Caki2 (cell line): ENCODE measurements around the gene ZNF280B. TPM values are rescaled to one million over a fixed set of nuclear protein-coding genes. Genes with fewer than 3 reads are reported as not detected.
"Not testable (repeated sequence)": the region's sequence is repeated elsewhere in the genome, so short reads cannot be mapped to it uniquely, and the experiment has no call there.

Experiments
- DNase-seq: peaks from one replicate; pipeline ENCODE4 v3.0.0-alpha.2; 2015; ENCODE audit warnings: low read depth
- in situ Hi-C: cut with HindIII; loops from 2 replicates; pipeline ENCODE4 v1.10.0; 2016; ENCODE audit warnings: low sequenced_read_pairs, low pct_unique_long_range_greater_than_20kb, mixed read lengths
- total RNA-seq: library from RNA; depleted of rRNA; stranded (reverse); fragments of >200 nt; shearing (Covaris generic); gene quantifications from 2 replicates; pipeline ENCODE4 v1.2.3, GENCODE V29; 2014; ENCODE audit warnings: low replicate concordance

Gene ZNF280B
- total RNA-seq, 1 experiment from 2014 or later, result 2.7 TPM

DNA sequence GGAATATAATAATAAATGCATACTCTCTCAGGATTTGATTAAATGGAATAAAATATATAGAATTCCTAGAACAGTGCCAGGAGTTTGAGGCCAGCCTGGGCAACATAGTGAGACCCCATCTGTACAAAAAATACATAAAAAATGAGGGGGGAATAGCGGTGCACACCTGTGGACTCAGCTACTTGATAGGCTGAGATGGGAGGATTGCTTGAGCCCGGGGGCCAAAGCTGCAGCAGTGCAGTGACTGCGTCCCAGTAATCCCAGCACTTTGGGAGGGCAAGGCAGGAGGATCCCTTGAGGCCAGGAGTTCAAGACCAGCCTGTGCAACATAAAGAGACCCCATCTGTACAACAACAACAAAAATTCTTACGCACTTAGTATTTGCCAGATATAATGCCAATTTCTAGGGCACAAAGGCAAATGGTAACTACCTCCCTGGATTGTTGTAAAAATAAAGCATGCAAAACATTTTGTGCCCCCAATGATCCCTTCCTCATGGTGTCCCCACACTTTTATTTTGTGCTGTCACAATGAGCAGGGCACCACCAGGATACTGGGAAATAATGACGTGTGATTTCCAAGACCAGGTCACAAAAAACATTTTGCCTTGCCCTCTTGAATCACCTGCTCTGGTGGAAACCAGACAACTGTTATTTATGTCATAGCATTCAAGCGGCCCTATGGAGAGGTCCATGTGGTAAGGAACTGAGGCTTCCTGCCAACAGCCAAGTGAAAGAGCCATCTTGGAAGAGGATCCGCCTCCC lies 29.9 kb upstream of the ZNF280B start:
- in situ Hi-C loops, result no loop called here
- no peak for DNase-seq

DNA sequence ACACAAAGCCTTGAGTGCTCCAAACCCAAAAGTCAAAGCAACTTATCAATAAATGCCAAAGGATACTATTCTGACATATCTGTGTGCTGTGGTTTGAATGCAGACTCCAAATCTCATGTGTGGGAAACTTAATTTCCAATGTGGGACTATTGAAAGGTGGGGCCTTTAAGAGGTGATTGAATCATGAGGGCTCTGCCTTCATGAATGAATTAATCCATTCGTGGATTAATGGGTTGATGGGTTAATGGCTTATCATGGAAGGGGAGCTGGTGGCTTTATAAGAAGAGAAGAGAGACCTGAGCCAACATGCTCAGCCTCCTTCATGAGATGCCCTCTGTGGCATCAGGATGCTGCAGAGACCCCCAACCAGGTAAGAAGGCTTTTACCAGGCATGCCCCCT lies 28.4 kb upstream of the ZNF280B start:
- DNase-seq, result no peak
- in situ Hi-C loops, result no loop called here

DNA sequence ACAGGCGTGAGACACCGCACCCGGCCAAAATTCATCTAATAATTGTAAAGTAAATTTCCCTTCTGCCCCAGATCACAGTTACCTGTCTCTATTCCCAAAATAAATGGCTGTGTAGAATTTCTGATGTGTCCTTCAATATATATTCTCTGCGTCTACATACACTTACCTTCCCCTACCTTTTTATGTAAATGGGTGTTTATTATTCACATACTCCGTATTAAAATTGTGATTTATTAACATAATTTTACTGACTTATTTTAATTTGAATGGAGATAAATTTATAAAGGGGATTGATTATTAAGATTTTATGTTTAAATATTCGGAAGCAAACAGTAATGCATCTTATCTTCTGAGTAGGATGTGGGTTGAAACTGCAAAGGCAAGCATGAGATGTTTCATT lies 28.0 kb upstream of the ZNF280B start:
- in situ Hi-C loops, result no loop called here
- no peak for DNase-seq

DNA sequence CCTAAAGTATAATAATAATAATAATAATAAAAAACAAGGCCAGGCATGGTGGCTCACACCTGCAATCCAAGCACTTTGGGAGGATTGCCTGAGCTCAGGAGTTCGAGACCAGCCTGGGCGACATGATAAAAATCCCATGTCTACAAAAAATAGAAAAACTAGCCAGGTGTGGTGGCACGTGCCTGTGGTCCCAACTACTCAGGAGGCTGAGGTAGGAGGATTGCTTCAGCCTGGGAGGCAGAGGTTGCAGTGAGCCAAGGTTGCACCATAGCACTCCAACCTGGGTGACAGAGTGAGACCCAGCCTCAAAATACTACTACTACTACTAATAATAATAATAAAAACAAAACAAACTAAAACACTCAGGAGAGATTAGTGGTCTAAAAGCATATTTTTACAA lies 27.1 kb upstream of the ZNF280B start:
- no peak for DNase-seq
- in situ Hi-C loops, result no loop called here

DNA sequence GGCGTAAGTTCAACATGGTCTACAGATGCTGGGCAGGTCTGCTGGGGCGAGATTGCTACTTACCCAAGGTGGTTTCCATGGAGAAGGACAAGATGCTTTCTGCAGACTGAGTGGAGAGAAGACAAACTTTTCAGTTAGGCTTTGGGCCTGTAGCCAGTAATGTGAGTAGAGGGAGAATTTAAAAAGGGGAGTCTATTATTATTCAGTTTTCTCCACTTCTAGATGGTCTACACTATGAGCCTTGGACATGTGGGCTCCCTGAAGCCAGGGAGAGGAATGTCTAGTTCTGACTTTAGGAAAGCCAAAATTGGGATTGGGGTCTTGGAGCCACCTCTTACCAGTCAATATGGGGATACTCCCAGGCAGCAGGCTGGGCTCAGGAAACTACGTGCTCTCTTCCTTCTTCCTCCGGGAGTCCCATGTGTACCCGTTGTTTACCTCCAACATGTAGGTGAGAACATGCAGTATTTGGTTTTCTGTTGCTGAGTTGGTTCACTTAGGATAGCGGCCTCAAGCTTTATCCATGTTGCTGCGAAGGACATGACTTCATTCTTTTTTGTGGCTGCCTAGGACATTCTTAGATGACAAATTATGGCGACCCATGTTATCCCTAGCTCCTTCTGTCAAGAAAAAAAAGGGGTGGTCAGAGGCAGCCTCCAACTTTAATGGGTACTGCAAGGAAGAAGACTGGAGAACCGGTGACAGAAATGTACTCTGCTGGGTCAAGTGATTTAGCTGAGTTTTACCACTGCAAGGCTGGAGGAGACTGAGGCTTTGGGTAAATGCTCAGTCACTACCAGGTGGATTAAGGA lies 26.3 kb upstream of the ZNF280B start:
- DNase-seq, result no peak
- in situ Hi-C loops, result no loop called here

DNA sequence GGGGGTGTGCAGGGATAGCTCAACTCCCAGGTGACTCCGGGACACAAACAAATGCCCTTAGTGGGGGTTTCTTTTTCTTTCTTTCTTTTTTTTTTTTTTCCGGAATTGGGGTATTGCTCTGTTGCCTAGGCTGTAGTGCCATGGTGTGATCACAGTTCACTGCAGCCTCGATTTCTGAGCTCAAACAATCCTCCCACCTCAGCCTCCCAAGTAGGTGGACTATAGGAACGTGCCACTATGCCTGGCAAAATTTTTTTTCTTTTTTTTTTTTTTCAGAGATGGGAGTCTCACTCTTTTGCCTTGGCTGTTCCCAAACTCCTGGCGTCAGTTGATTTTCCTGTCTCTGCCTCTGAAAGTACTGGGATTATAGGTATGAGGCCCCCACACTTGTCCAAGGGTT lies 25.3 kb upstream of the ZNF280B start:
- DNase-seq, result no peak
- in situ Hi-C loops, result no loop called here

DNA sequence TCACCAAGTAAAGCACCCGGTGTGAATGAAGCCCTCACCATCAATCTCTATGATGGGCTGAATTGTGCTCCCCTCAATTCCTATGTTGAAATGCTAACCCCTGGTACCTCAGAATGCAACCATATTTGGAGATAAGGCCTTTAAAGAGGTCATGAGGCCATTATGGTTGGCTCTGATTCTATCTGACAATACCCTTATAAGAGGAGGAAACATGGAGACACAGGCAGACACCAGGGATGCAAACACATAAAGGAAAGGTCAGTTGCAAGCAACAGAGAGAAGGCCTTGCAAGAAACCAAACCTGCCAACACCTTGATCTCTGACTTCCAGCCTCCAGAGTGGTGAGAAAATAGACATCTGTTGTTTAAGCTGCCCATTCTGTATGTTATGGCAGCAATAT lies 24.9 kb upstream of the ZNF280B start:
- in situ Hi-C loops, result no loop called here

DNA sequence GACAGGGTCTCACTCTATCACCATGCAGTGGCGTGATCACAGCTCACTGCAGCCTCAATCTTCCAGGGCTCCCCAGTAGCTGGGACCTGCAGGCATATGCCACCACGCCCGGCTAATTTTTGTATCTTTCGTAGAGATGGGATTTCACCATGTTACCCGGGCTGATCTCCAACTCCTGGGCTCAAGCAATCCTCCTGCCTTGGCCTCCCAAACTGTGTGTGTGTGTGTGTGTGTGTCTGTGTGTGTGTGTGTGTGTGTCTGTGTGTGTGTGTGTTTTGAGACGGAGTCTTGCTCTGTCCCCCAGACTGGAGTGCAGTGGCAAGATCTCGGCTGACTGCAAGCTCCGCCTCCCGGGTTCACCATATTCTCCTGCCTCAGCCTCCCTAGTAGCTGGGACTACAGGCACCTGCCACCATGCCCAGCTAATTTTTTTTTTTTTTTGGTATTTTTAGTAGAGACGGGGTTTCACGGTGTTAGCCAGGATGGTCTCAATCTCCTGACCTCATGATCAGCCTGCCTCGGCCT lies 24.1 kb upstream of the ZNF280B start:
- DNase-seq, in situ Hi-C loops: not testable (repeated sequence)

More for the DNA sequence above, 24.9 kb upstream of the ZNF280B start:
- no peak for DNase-seq

DNA sequence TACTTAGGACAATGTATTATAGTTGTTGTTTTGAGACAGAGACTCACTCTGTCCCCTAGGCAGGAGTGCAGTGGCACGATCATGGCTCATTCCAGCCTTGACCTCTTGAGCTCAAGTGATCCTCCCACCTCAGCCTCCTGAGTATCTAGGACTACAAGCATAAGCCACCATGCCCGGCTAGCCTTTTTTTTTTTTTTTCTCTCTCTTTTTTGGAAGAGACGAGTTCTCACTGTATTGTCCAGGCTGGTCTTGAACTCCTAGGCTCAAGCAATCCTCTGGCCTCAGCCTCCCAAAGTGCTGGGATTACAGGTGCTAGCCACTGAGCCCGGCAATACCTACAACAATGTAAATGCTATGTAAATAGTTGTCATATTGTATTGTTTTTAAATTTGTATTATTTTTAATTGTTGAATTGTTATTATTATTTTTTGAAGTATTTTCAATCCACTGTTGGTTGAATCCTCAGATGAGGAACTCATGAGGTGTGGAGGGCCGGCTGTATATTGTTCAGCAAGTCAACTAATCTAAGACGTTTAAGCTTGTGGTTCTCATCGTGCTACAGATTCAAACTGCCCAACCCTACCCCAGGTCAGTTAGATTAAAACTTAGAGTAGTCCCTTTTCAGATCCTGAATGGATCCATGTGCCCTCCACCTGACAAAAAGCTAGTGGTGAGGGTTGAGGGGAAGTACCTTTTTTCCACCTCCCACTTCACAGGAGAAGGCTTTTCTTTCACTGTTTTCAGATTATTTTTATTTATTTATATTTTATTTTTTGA lies 23.4 kb upstream of the ZNF280B start:
- in situ Hi-C loops, result no loop called here
- no peak for DNase-seq

DNA sequence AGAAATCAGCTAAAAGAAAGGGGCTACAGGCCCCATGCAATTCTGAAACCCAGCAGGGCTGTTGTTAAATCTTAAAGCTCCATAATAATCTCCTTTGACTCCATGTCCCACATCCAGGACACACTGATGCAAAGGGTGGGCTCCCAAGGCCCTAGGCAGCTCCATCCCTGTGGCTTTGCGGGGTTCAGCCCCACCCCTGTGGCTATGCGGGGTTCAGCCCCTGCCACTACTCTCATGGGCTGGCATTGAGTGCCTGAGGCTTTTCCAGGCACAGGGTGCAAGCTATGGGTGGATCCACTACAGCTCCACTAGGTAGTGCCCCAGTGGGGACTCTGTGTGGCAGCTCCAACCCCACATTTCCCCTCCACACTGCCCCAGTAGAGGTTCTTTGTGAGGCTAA lies 20.2 kb upstream of the ZNF280B start:
- in situ Hi-C loops, result no loop called here
- no peak for DNase-seq

DNA sequence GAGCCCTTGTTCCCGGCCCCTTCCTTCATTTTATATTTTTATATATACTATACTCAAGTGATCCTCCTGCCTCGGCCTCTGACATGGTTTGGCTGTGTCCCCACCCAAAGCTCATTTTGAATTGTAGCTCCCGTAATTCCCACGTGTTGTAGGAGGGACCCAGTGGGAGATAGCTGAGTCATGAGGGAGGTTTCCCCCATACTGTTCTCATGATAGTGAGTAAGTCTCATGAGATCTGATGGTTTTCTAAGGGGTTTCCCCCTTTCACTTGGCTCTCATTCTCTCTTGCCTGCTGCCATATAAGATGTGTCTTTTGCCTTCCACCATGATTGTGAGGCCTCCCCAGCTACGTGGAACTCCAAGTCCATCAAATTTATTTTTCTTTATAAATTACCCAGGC lies 18.8 kb upstream of the ZNF280B start:
- peak; percentile 41 for DNase-seq
- in situ Hi-C loops, result no loop called here

DNA sequence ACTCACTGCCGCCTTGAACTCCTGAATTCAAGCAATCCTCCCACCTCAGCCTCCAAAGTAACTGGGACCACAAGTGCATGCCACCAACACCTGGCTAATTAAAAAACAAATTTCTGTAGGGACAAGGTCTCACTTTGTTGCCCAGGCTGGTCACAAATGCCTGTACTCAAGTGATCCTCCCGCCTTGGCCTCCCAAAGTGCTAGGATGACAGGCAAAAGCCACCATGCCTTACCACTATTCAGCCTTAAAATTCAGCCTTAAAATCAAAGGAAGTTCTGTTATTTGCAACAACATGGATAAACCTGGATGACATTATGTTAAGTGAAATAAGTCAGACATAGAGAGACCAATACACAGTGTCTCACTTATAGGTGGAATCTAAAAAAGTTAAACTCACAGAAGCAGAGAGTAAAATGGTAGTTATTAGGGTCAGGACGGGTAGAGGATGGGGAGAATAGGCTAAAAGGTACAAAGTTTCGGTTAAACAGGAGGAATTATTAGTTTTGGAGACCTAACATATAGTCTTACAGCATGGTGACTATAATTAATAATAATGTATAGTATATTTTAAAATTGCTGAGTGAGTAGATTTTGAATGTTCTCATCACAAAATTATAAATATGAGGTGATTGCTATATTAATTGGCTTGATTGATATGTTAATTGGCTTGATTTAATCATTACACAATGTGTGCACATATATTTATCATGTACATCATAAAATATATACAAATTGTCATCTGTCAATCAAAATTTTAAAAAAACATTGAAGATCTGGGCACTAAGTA lies 17.8 kb upstream of the ZNF280B start:
- no peak for DNase-seq
- in situ Hi-C loops, result no loop called here

DNA sequence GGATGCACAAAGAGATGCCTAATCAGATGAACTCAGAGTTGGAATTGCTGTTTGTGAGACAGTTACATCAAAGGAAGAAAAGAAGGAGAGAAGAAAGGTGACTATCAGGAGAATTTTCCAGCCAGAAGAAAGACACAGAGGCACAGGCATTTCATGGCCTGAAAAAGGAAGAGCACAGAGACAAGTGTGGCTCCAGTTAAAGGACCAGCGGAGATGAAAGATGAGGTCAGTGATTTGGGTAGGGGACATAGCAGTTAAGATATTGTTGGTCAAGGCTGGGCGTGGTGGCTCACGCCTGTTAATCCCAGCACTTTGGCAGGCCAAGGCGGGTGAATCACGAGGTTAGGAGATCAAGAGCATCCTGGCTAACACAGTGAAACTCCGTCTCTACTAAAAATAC lies 15.0 kb upstream of the ZNF280B start:
- in situ Hi-C loops, result no loop called here
- DNase-seq, result no peak

DNA sequence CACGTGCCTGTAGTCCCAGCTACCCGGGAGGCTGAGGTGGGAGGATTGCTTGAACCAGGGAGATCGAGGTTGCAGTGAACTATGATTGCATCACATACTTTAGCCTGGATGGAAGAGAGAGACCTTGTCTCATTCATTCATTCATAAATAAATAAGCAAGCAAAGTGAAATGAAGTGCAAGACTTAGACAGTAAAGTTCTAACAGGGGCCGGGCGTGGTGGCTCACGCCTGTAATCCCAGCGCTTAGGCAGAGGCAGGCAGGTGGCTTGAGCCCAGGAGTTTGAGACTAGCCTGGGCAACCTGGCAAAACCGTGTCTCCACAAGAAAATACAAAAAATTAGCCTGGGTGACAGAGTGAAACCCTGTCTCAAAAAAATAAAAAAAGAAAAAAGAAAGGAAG lies 13.1 kb upstream of the ZNF280B start:
- in situ Hi-C loops, result no loop called here
- no peak for DNase-seq

DNA sequence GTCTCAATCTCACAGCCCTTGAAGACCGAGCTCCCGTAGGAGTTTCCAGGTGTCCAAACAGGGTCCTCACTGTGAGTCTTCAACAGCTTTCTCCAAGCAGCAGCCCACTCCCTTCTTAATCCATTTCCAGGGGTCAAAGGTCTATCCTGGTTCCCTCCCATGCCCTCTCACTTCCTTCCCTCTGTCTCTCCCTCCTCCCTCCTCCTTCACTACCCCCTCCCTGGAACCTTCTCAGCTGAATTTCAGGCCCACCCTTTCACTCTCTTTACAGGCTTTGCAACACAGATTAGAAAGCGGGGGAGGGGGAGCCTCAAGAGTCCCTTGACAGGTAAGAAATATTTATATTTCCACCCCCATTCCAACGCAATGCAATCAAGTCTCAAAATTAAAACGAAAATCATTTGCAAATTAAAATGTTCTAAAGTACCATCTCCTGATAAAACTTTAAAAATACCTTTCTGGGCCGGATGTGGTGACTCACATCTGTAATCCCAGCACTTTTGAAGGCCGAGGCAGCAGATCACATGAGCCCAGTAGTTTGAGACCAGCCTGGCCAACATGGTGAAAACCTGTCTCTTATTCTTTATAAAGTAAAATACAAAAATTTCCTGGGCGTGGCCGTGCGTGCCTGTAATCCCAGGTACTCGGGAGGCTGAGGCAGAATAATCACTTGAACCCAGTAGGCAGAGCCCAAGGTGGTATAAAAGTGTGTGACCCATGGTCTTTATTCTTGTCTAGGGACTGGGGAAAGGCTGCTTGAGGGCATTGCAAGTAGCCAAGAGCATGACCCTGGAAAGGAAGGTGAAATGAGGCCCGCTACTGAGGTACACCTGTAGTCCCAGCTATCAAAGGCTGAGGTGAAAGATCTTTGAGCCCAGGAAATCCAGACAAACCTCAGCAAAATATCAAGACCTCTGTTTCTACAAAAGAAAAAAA lies 12.4 kb upstream of the ZNF280B start:
- in situ Hi-C loops, result no loop called here
- DNase-seq, result no peak

DNA sequence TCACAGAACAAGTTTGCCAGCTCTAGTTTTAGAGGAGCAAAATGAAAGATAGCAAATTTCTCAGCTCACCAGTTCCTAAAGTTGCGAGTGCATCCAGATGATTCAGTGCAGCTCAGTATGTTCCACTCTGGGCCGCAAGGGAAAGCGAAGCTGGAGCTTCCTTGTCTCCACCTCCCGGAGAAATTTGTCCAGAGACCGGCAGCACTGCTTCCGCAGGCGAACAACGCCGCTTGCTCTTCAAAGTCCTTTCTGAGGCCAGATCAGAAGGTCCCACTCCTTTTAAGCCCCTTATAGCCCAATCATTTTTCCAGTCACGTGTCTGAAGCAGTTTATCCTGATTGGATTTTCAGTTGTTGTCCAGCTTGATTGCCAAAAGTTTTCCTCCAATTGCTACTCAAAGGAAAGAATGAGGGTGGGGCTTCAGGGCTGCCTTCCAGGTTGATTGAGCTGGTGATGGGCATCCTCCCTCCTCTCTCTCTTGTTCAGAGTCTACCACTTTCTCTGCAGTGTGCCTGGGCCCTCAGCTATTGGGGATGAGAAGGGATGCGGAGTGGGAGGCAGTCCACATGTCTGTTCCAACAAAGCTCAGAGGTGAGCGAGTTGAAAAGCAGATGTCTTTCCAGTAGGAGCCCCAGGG lies 11.6 kb upstream of the ZNF280B start, which contains the start of gene ZNF280A:
Gene ZNF280A (minus strand): TSS at position 251 of the 637 bp plus-strand sequence. CDS start 4,640 bp downstream, outside the sequence.
- peak; percentile 91 for DNase-seq

More for the DNA sequence above, 11.6 kb upstream of the ZNF280B start, which contains the start of gene ZNF280A:
- in situ Hi-C loops, result no loop called here
